MM.1S (cell line): ENCODE results near the gene CD6.

Experiments used
- DNase-seq: peaks from one replicate; pipeline ENCODE4 v3.0.0-alpha.2; 2015
- H2AFZ ChIP-seq: fragments of 300-600 bp; sonication (generic); 2 replicates; pipeline ENCODE4 v1.6.0; 2016; ENCODE audit warnings: antibody characterized with exemption, low read length
- H3F3A ChIP-seq: fragments of 300-600 bp; sonication (generic); 2 replicates; pipeline ENCODE4 v1.6.1; 2016; ENCODE audit warnings: mild to moderate bottlenecking, antibody characterized with exemption, low read length, moderate library complexity, mixed read lengths; ENCODE audit not compliant: insufficient read depth
- H3K27ac ChIP-seq: fragments of 300-600 bp; sonication (generic); 2 replicates; pipeline ENCODE4 v1.5.1; 2016; ENCODE audit warnings: mild to moderate bottlenecking, low read length
- H3K27me3 ChIP-seq: fragments of 300-600 bp; sonication (generic); replicated peaks from 2 replicates; pipeline ENCODE4 v1.6.0; 2016; ENCODE audit warnings: low read length; ENCODE audit not compliant: insufficient read depth
- H3K36me3 ChIP-seq: fragments of 300-600 bp; sonication (generic); replicated peaks from 2 replicates; pipeline ENCODE4 v1.6.1; 2016; ENCODE audit warnings: mild to moderate bottlenecking, low read length, mixed read lengths; ENCODE audit not compliant: insufficient read depth
- H3K4me1 ChIP-seq: fragments of 300-600 bp; sonication (generic); 2 replicates; pipeline ENCODE4 v1.6.1; 2016; ENCODE audit warnings: low read length, mixed read lengths
- H3K4me2 ChIP-seq: fragments of 300-600 bp; sonication (generic); 2 replicates; pipeline ENCODE4 v1.6.0; 2016; ENCODE audit warnings: low read depth, low read length
- H3K4me3 ChIP-seq: fragments of 300-600 bp; sonication (generic); 2 replicates; pipeline ENCODE4 v1.5.1; 2016; ENCODE audit warnings: low read length, mixed read lengths
- H3K79me2 ChIP-seq: fragments of 300-600 bp; sonication (generic); 2 replicates; pipeline ENCODE4 v1.6.1; 2016; ENCODE audit warnings: mixed run types, low read length, mixed read lengths
- H3K9ac ChIP-seq: fragments of 300-600 bp; sonication (generic); 2 replicates; pipeline ENCODE4 v1.6.1; 2016; ENCODE audit warnings: low read length, mixed read lengths
- H3K9me2 ChIP-seq: fragments of 300-600 bp; sonication (generic); replicated peaks from 2 replicates; pipeline ENCODE4 v1.6.1; 2016; ENCODE audit warnings: mild to moderate bottlenecking, low read length, mixed read lengths; ENCODE audit not compliant: insufficient read depth
- H3K9me3 ChIP-seq: fragments of 300-600 bp; sonication (generic); replicated peaks from 2 replicates; pipeline ENCODE4 v1.6.1; 2016; ENCODE audit warnings: mild to moderate bottlenecking, low read length, mixed read lengths; ENCODE audit not compliant: insufficient read depth
- H4K20me1 ChIP-seq: fragments of 300-600 bp; sonication (generic); 2 replicates; pipeline ENCODE4 v1.6.1; 2016; ENCODE audit warnings: mild to moderate bottlenecking, low read length, moderate library complexity, mixed read lengths; ENCODE audit not compliant: insufficient read depth
- CTCF ChIP-seq: fragments of 300-600 bp; sonication (generic); IDR thresholded peaks from 2 replicates; pipeline ENCODE4 v1.5.1; 2016; ENCODE audit warnings: antibody characterized with exemption, low read length, mixed read lengths
- EZH2 ChIP-seq: fragments of 300-600 bp; sonication (generic); optimal IDR thresholded peaks from 2 replicates; pipeline ENCODE3; 2017; ENCODE audit warnings: low read depth, mild to moderate bottlenecking, antibody characterized with exemption, low read length, mixed read lengths
- EZH2phosphoT487 ChIP-seq: fragments of 300-600 bp; sonication (generic); IDR thresholded peaks from 2 replicates; pipeline ENCODE4 v1.6.1; 2018; ENCODE audit warnings: antibody characterized with exemption, low read length

The CD6 gene

GRCh38 chr11:61026121-61027031 lies 54.9 kb downstream of the CD6 start:
- H3K4me3 ChIP-seq: no peak overlapping the region
- no peaks in the 10 kb centered on the region for H4K20me1 ChIP-seq
- H3K4me1 ChIP-seq: no peaks in the 10 kb centered on the region
- H3K9me3 ChIP-seq: no peaks in the 10 kb centered on the region
- H3K4me2 ChIP-seq: no peak overlapping the region
- H2AFZ ChIP-seq: no peak overlapping the region
- H3K9me2 ChIP-seq: no peaks in the 10 kb centered on the region
- no peaks in the 10 kb centered on the region for H3K36me3 ChIP-seq
- H3K9ac ChIP-seq: no peak overlapping the region
- no peaks in the 10 kb centered on the region for H3K79me2 ChIP-seq
- no peaks in the 10 kb centered on the region for H3K27me3 ChIP-seq
- no peaks in the 10 kb centered on the region for H3F3A ChIP-seq
- no peak overlapping the region for H3K27ac ChIP-seq
- TF ChIP-seq EZH2phosphoT487 (no peak), EZH2 (no peak), CTCF (no peak)
- DNase-seq: no peak

GRCh38 chr11:61027141-61027840 lies 55.8 kb downstream of the CD6 start:
- Histone ChIP-seq H3K4me1 (no peaks in the 10 kb centered on the region), H3K9me2 (no peaks in the 10 kb centered on the region), H3F3A (no peaks in the 10 kb centered on the region), H3K27ac (no peak overlapping the region), H3K9me3 (no peaks in the 10 kb centered on the region), H3K9ac (no peak overlapping the region), H4K20me1 (no peaks in the 10 kb centered on the region), H3K36me3 (no peaks in the 10 kb centered on the region), H3K4me3 (no peak overlapping the region), H3K27me3 (no peaks in the 10 kb centered on the region), H3K4me2 (no peak overlapping the region), H3K79me2 (no peaks in the 10 kb centered on the region), H2AFZ (no peak overlapping the region)
- TF ChIP-seq EZH2 (no peak), EZH2phosphoT487 (no peak), CTCF (no peak)
- no peak for DNase-seq

- Histone ChIP-seq H3K36me3 (no peaks in the 10 kb centered on the region), H3K79me2 (no peaks in the 10 kb centered on the region), H3K27ac (no peak overlapping the region), H3K4me3 (no peak overlapping the region), H3K9me2 (no peaks in the 10 kb centered on the region), H3K9me3 (no peaks in the 10 kb centered on the region), H3F3A (no peaks in the 10 kb centered on the region), H2AFZ (no peak overlapping the region), H3K27me3 (no peaks in the 10 kb centered on the region), H3K9ac (no peak overlapping the region), H3K4me2 (no peak overlapping the region), H3K4me1 (no peaks in the 10 kb centered on the region), H4K20me1 (no peaks in the 10 kb centered on the region)
- no peak for TF ChIP-seq EZH2
- no peak for TF ChIP-seq EZH2phosphoT487
- no peak for TF ChIP-seq CTCF
- DNase-seq: no peak
Measured at GRCh38 chr11:61028135-61028729, 56.8 kb downstream of the CD6 start.
